Mesodermal cell (in vitro differentiated cells): ENCODE measurements around the gene CLDN24.
"Not testable (repeated sequence)": the region's sequence is repeated elsewhere in the genome, so short reads cannot be mapped to it uniquely, and the experiment has no call there.

Experiments used
- H3K27ac ChIP-seq: 2 replicates; pipeline ENCODE4 v1.7.0; 2013; ENCODE audit warnings: mild to moderate bottlenecking, low read depth, low read length, moderate library complexity; ENCODE audit not compliant: severe bottlenecking
- H3K36me3 ChIP-seq: 2 replicates; pipeline ENCODE4 v1.7.1; 2013; ENCODE audit warnings: mild to moderate bottlenecking, low read length, moderate library complexity; ENCODE audit not compliant: control insufficient read depth, insufficient read depth
- H3K4me1 ChIP-seq: one replicate; pipeline ENCODE4 v1.7.1; 2013; ENCODE audit warnings: mild to moderate bottlenecking, low read length; ENCODE audit not compliant: insufficient read depth, control insufficient read depth, poor library complexity, severe bottlenecking
- H3K4me3 ChIP-seq: 2 replicates; pipeline ENCODE4 v1.7.0; 2013; ENCODE audit warnings: low read length, control low read depth, mild to moderate bottlenecking; ENCODE audit not compliant: insufficient read depth, poor library complexity, severe bottlenecking; ENCODE audit errors: extremely low read depth
- H3K9me3 ChIP-seq: 2 replicates; pipeline ENCODE4 v1.7.1; 2013; ENCODE audit warnings: mild to moderate bottlenecking, low read length, moderate library complexity; ENCODE audit not compliant: control insufficient read depth
- WGBS, 2 experiments: methylation state at CpG; one replicate each; pipeline ENCODE4 v1.1.5; 2013; ENCODE audit warnings: missing lambda C conversion rate in 2 of 2; ENCODE audit not compliant: insufficient coverage in 2 of 2; 5-methylcytosine and 5-hydroxymethylcytosine counted together

CLDN24 gene

DNA sequence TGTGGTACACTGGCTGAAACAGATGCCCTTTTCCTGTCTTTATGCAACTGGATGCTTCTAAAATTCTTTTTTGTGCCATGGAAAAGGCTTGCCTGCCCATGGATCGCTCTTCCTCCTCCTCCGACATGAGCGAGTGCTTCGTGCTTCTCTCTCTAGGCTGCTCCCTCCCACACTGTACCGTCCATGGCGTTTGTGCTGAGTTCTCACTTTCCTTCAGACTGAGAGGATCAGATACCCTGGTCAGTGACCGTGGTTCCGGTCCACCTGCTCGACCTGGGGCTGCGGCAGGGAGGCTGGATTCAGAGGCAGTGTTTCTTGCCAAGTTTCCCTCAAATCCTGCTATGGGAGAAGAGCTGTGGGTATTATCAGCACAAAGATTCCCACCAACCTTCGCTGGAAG is 10.2 kb upstream of the CLDN24 start:
- Histone ChIP-seq H3K9me3 (peaks cover 18% of the 10 kb centered on the region), H3K4me3 (no peak overlapping the region), H3K36me3 (no peaks in the 10 kb centered on the region), H3K27ac (no peak overlapping the region), H3K4me1 (peaks cover 28% of the 10 kb centered on the region)
- WGBS, 2 experiments: 82 to 86% methylated on average over 10 of the region's 11 CpGs

DNA sequence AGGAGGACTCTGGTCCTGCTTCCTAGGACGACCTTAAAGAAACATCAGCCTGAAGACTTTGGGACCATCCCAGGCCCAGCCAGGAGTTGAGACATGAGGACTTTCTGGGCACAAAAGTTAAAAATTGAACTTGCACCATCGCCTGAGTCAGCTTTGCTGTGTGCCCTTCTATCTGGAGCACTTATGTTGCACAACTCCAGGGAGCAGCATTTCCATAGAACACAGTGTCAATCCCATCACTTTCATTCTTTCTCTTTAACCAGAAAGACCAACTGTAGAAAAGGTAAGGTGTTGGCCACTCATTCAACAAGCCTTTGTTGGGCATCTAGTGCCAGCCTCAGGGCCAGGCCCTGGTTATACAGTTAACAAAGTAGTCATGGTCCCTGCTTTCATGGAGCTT is 8.6 kb upstream of the CLDN24 start:
- WGBS, 2 experiments: 94 to 95% methylated on average over 2 of the region's 2 CpGs
- Histone ChIP-seq H3K27ac (no peak overlapping the region), H3K36me3 (peaks cover under 1% of the 10 kb centered on the region), H3K4me1 (peaks cover 22% of the 10 kb centered on the region), H3K4me3 (no peak overlapping the region), H3K9me3 (peaks cover 24% of the 10 kb centered on the region)

DNA sequence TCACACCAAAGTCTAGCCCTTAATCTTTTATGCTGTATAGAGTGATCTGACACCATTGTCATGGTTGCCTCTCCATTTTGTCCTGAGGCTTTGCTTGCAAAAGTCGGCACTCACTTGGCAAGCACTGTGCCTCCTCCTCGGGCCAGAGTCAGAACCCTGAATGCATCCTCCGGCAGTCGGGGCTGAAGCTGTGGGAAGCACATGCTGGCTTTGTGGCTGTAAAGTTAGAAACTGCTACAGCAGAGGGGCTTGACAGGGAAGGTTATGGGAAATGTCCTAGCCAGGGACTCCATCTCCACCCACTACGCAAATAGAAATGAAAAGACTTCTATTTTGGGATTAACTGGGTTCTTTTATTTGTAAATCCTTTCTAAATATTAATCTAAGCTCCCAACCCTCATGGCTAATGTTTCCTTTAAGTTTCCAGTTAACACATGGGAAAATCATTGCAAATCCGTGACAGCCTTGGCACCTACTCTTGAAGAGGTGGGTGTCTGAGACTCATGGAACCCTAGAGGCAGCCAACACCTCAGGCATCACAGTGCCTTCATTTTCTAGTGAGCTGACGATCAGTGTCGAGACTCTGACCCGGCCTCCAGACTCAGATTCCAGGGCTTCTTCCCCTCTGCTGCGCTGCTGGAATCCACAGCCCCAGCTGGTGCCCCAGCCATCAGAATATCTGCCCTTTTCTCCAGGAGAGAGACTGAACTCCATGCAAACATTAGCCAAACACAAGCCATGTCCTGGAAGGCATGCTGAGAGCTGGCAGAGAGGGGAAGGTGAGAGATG is 7.9 kb upstream of the CLDN24 start:
- peaks cover 18% of the 10 kb centered on the region for H3K4me1 ChIP-seq
- no peak overlapping the region for H3K4me3 ChIP-seq
- WGBS, 2 experiments: 74 to 100% methylated on average over 1 to 8 of the region's 10 CpGs
- H3K36me3 ChIP-seq: peaks cover 4% of the 10 kb centered on the region
- peaks cover 27% of the 10 kb centered on the region for H3K9me3 ChIP-seq
- H3K27ac ChIP-seq: no peak overlapping the region

DNA sequence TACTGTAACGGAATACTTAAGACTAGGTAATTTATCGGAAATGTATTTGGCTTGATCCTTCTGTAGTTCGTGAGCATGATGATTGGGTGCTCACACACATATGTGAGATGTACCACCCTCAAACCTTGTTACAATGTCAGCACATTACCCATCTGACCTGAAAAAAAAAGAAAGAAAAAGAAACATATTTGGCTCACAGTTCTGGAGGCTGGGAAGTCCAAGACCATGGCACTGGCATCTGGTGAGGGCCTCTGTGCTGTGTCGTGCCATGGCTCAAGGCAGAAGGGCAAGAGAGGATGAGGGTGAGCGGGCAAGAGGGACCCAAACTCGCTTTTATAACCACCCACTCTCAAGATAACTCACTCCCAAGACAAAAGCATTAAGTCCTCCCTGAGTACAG is 7.0 kb upstream of the CLDN24 start:
- peaks cover 17% of the 10 kb centered on the region for H3K4me1 ChIP-seq
- WGBS, 2 experiments: 89 to 100% methylated on average over 3 to 5 of the region's 6 CpGs
- H3K27ac ChIP-seq: no peak overlapping the region
- peaks cover 4% of the 10 kb centered on the region for H3K36me3 ChIP-seq
- peaks cover 27% of the 10 kb centered on the region for H3K9me3 ChIP-seq
- H3K4me3 ChIP-seq: no peak overlapping the region

DNA sequence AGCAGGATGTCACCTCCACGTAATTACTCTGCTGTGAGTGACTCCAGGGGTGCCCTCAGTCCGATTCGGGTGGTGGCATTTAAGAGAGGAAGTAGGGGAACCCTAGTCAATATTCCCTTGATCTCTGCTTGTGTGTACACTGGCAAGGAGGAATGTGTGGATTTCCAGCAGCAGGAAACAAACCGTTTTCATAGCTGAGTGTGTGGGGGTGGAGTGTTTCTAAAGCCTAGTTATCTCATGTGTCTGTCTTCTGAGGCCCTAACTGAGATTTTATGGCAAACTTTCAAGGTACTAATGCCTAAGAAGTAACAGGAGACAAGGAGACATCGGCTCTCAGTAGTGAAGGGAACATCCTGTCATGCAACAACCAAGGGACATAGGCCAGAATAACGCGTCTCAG is 6.6 kb upstream of the CLDN24 start:
- WGBS, 2 experiments: 84% methylated on average over 6 of the region's 7 CpGs
- Histone ChIP-seq H3K4me1 (peaks cover 12% of the 10 kb centered on the region), H3K4me3 (no peak overlapping the region)

DNA sequence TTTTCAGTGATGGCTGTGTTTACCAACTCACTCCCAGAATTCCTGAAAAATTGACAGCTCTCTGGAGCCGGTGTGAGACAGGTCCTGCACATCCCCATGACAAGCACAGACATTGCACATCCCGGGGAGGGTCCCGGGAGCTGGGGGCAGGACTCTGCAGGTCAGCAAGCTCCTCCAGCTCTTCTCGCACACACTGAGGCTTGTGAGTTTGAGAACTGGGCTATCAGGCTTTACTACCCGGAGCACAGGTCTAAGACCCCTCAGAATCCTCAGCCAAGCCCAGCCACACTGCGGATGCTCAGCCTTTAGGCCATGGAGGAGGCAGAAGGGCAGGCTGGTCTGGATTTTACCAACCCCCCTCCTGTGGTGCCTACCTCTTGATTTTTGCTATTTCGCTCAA is 5.6 kb upstream of the CLDN24 start:
- 95 to 96% methylated on average over 3 to 5 of the region's 7 CpGs for WGBS, 2 experiments
- peaks cover 9% of the 10 kb centered on the region for H3K4me1 ChIP-seq
- peaks cover 23% of the 10 kb centered on the region for H3K9me3 ChIP-seq
- no peak overlapping the region for H3K4me3 ChIP-seq
- no peak overlapping the region for H3K27ac ChIP-seq
- H3K36me3 ChIP-seq: peaks cover 7% of the 10 kb centered on the region

More for the DNA sequence above, 6.6 kb upstream of the CLDN24 start:
- Histone ChIP-seq H3K36me3 (peaks cover 4% of the 10 kb centered on the region), H3K9me3 (peaks cover 27% of the 10 kb centered on the region), H3K27ac (no peak overlapping the region)

DNA sequence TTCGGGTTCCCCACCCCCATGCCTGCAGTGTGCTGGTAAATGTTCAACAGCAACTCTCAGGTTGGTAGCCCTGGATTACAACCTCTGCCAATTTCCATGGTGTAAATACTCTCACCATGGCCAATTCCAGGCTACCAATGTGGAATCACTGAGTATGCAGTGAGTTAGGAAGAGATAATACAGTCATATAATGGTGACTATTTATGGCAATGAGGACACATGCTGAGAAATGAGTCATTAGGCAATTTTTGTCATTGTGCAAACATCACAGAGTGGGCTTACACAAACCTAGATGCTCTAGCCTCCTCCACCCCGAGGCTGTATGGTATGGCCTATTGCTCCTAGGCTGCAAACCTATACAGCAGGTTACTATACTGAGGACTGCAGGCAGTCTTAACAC is 4.6 kb upstream of the CLDN24 start:
- WGBS, 2 experiments: 92 to 94% methylated on average over 2 of the region's 2 CpGs
- Histone ChIP-seq H3K9me3 (peaks cover 23% of the 10 kb centered on the region), H3K4me1 (peaks cover 9% of the 10 kb centered on the region)

DNA sequence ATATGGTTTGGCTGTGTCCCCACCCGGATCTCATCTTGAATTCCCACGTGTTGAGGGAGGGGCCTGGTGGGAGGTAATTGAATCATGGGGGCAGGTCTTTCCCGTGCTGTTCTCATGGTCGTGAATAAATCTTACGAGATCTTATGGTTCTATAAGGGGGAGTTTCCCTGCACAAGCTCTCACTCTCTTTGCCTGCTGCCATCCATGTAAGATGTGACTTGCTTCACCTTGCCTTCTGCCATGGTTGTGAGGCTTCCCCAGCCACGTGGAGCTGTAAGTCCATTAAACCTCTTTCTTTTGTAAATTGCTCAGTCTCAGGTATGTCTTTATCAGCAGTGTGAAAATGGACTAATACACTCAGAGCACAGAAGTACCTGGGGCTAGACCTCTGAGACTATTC is 4.2 kb upstream of the CLDN24 start:
- H3K4me1 ChIP-seq, H3K4me3 ChIP-seq, H3K36me3 ChIP-seq, H3K27ac ChIP-seq: not testable (repeated sequence)
- peaks cover 23% of the 10 kb centered on the region for H3K9me3 ChIP-seq
- WGBS, 2 experiments: 89 to 100% methylated on average over 1 of the region's 6 CpGs

More for the DNA sequence above, 4.6 kb upstream of the CLDN24 start:
- H3K27ac ChIP-seq: no peak overlapping the region
- no peak overlapping the region for H3K4me3 ChIP-seq
- H3K36me3 ChIP-seq: peaks cover 7% of the 10 kb centered on the region

DNA sequence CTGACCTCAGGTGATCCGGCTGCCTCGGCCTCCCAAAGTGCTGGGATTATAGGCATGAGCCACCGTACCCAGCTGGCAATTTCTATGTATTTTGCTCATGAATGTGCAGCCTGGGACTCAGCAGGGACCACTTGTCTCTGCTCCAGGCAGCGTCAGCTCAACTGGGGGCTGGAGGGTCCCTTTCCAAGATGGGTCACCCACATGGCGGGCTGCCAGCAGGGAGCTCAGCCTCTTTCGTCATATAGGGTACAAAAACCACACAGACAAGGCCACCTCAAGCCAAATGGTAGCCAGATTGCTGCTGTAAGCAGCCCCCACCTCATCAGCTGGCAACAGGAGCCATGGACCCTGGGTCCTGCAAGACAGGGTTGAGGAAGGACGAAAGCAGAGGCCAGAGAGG is 2.4 kb upstream of the CLDN24 start:
- 93 to 98% methylated on average over 5 of the region's 7 CpGs for WGBS, 2 experiments
- Histone ChIP-seq H3K4me3 (no peak overlapping the region), H3K36me3 (peaks cover 20% of the 10 kb centered on the region), H3K9me3 (peaks cover 22% of the 10 kb centered on the region), H3K27ac (no peak overlapping the region), H3K4me1 (peaks cover 9% of the 10 kb centered on the region)

DNA sequence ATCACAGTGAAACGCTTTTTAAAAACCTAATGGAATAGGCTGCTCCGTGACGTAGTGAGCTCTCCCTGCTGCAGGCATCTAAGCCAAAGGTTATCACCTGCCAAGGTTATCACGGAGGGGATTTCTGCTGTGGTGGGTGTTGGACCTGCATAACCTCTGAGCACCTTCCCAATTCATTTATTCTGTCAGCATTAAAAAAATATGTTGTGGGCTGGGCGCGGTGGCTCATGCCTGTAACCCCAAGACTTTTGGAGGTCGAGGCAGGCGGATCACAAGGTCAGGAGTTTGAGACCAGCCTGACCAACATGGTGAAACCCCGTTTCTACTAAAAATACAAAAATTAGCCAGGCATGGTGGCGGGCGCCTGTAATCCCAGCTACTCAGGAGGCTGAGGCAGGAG is 1.8 kb upstream of the CLDN24 start:
- not testable (repeated sequence) for H3K27ac ChIP-seq, H3K4me1 ChIP-seq, H3K4me3 ChIP-seq
- peaks cover 18% of the 10 kb centered on the region for H3K9me3 ChIP-seq
- peaks cover 24% of the 10 kb centered on the region for H3K36me3 ChIP-seq
- 90 to 93% methylated on average over 8 to 10 of the region's 11 CpGs for WGBS, 2 experiments

DNA sequence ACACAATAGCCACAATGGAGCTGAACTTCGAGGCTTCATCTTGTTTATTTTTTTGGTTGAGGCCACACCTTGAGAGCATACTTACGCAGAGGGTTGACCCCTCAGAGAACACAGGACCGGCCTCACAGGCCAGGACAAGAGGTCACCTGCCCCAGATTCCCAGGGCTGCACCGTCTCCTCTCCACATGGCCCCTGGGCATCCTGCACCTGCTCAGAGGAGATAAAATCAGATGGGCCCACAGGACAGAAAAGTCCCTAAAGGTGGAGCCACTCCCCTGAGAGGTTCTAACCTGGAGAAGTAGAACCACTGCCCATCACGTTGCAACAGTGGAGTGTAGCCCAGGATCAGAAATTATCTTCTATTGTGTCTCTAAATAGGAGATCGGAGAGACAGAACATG is 1.1 kb upstream of the CLDN24 start:
- H3K4me1 ChIP-seq: peaks cover 2% of the 10 kb centered on the region
- H3K36me3 ChIP-seq: peaks cover 30% of the 10 kb centered on the region
- 95 to 100% methylated on average over 5 of the region's 6 CpGs for WGBS, 2 experiments
- H3K27ac ChIP-seq: no peak overlapping the region
- H3K9me3 ChIP-seq: peaks cover 18% of the 10 kb centered on the region
- no peak overlapping the region for H3K4me3 ChIP-seq
